ENCODE data around the gene PFDN2. TPM values are rescaled to one million over a fixed set of nuclear protein-coding genes. Genes with fewer than 3 reads are reported as not detected.

The PFDN2 gene
- total and polyA plus RNA-seq, 2 of the 4 experiments (the other 2 are of a cell fraction), result 62.4 to 179 TPM

DNA sequence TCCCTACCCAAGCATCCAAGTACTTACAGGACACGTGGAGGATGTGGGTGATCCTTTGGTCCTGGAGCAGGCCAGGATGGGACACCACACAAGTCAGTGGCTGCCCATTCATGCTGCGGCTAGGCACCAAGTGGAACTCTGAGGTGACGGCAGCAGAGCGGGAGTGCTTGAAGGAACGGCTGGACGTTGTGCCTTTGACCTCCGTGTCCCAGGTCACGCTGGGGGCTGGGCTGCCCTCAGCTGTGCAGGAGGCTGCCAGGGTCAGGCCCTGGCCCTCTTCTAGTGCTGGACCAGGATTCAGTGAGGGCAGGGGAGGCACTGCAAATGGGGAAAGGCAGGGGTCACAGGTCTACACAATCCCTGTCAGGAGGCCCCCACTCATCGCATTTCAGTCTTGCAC, 40.4 kb downstream of the PFDN2 start:
- Histone ChIP-seq H2AK5ac (ENCODE audit: low read depth, low read length) (no peak overlapping the region), H3K27ac (ENCODE audit: insufficient read depth, low read length) (no peak overlapping the region), H3K27me3 (ENCODE audit: control insufficient read depth, insufficient read depth, low read length) (no peaks in the 10 kb centered on the region), H4K91ac (ENCODE audit: insufficient read depth, low read depth, low read length) (no peak overlapping the region), H3K9ac (ENCODE audit: low read depth, low read length) (no peak overlapping the region), H3K4me3 (ENCODE audit: insufficient read depth, low read depth, low read length) (no peak overlapping the region), H2BK120ac (ENCODE audit: low read depth, low read length) (no peak overlapping the region), H3K9me1 (ENCODE audit: insufficient read depth, low read length) (no peaks in the 10 kb centered on the region), H3K14ac (replicated peaks; ENCODE audit: low read depth, low read length) (no peak overlapping the region), H3K36me3 (ENCODE audit: control insufficient read depth, insufficient read depth, low read length) (no peaks in the 10 kb centered on the region), H3K23ac (ENCODE audit: low read depth, low read length) (no peak overlapping the region), H4K5ac (ENCODE audit: low read depth, low read length) (no peak overlapping the region), H2BK15ac (ENCODE audit: low read depth, low read length) (no peak overlapping the region), H3K4me2 (ENCODE audit: low read depth, low read length) (no peak overlapping the region), H4K8ac (ENCODE audit: low read depth in 2 of 2, low read length in 2 of 2) (no peak overlapping the region), H3K56ac (ENCODE audit: extremely low read depth, insufficient read depth, low read length) (no peak overlapping the region), H2BK20ac (ENCODE audit: low read depth, low read length) (no peak overlapping the region), H2BK5ac (ENCODE audit: low read depth, low read length, poor library complexity, severe bottlenecking) (no peak overlapping the region), H3K4me1 (ENCODE audit: control insufficient read depth, insufficient read depth, low read length) (peaks cover 6% of the 10 kb centered on the region; the same call in 1 of the 2 replicates), H2AFZ (replicated peaks; ENCODE audit: low read length, poor library complexity) (peak overlapping the region; percentile 8), H3K9me3 (ENCODE audit: control insufficient read depth, insufficient read depth, low read length) (no peaks in the 10 kb centered on the region), H4K20me1 (ENCODE audit: insufficient read depth, low read length) (no peaks in the 10 kb centered on the region), H3K4ac (ENCODE audit: low read depth, low read length) (no peak overlapping the region), H3K18ac (ENCODE audit: low read depth, low read length) (no peak overlapping the region), H2AK9ac (replicated peaks; ENCODE audit: low read depth, low read length, poor library complexity) (peak overlapping the region; percentile 13), H3K79me1 (ENCODE audit: low read depth in 1 of 2, low read length in 2 of 2) (no peaks in the 10 kb centered on the region)
- in situ Hi-C loops (cut with MboI; ENCODE audit: low sequenced_read_pairs) (no loop called here), intact Hi-C loops (cut with micrococcal nuclease) (no loop called here), dilution Hi-C loops (cut with HindIII; ENCODE audit: low sequenced_read_pairs, unreplicated experiment) (no loop called here)
- CTCF ChIA-PET, result no interaction called here
- 50% methylated on average over 6 of the region's 9 CpGs; no CpG with 5 or more reads in 1 of the 2 experiments for WGBS, 2 experiments (ENCODE audit: extremely low coverage in 2 of 2, insufficient read length in 1 of 2)
- TF ChIP-seq ELK1 (IDR thresholded peaks at IDR 0.05; ENCODE audit: borderline replicate concordance, low read depth, low read length) (no peak), NFE2L2 (IDR thresholded peaks at IDR 0.05; ENCODE audit: low read depth, low read length) (no peak), CHD1 (IDR thresholded peaks at IDR 0.05; ENCODE audit: low read depth, low read length) (no peak), RAD21 (IDR thresholded peaks at IDR 0.05; ENCODE audit: low read length) (no peak), MAZ (IDR thresholded peaks at IDR 0.05; ENCODE audit: borderline replicate concordance, low read depth, low read length) (no peak), CEBPB (IDR thresholded peaks at IDR 0.05; ENCODE audit: low read depth, low read length) (no peak), RCOR1 (IDR thresholded peaks at IDR 0.05; ENCODE audit: insufficient replicate concordance, low read length) (no peak), MXI1 (IDR thresholded peaks at IDR 0.05; ENCODE audit: borderline replicate concordance, low read depth, low read length) (no peak), RFX5 (IDR thresholded peaks at IDR 0.05; ENCODE audit: low read depth, low read length) (no peak), POLR2A (IDR thresholded peaks at IDR 0.05; ENCODE audit: low read depth, low read length) (no peak), MAFK (IDR thresholded peaks at IDR 0.05; ENCODE audit: low read depth, low read length) (no peak), BHLHE40 (IDR thresholded peaks at IDR 0.05; ENCODE audit: low read depth, low read length) (no peak), FOS (IDR thresholded peaks at IDR 0.05; ENCODE audit: low read depth, low read length) (no peak), SMC3 (IDR thresholded peaks at IDR 0.05; ENCODE audit: low read depth, low read length) (no peak)
- TF ChIP-seq, protein P1, sequence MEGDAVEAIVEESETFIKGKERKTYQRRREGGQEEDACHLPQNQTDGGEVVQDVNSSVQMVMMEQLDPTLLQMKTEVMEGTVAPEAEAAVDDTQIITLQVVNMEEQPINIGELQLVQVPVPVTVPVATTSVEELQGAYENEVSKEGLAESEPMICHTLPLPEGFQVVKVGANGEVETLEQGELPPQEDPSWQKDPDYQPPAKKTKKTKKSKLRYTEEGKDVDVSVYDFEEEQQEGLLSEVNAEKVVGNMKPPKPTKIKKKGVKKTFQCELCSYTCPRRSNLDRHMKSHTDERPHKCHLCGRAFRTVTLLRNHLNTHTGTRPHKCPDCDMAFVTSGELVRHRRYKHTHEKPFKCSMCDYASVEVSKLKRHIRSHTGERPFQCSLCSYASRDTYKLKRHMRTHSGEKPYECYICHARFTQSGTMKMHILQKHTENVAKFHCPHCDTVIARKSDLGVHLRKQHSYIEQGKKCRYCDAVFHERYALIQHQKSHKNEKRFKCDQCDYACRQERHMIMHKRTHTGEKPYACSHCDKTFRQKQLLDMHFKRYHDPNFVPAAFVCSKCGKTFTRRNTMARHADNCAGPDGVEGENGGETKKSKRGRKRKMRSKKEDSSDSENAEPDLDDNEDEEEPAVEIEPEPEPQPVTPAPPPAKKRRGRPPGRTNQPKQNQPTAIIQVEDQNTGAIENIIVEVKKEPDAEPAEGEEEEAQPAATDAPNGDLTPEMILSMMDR (conservative IDR thresholded peaks at IDR 0.05; ENCODE audit: low read depth, low read length), result no peak
- TF ChIP-seq, protein P2, sequence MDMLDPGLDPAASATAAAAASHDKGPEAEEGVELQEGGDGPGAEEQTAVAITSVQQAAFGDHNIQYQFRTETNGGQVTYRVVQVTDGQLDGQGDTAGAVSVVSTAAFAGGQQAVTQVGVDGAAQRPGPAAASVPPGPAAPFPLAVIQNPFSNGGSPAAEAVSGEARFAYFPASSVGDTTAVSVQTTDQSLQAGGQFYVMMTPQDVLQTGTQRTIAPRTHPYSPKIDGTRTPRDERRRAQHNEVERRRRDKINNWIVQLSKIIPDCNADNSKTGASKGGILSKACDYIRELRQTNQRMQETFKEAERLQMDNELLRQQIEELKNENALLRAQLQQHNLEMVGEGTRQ (IDR thresholded peaks at IDR 0.05; ENCODE audit: low read depth, low read length), result no peak
- BruUV-seq (replicated peaks), result no TSS peak
- ATAC-seq (ENCODE audit: low read depth), result no peak
- no peak for DNase-seq
- POLR2A ChIA-PET (ENCODE audit: unreplicated experiment), result no interaction called here
